Measurements from ENCODE around the gene GBE1. TPM values are rescaled to one million over a fixed set of nuclear protein-coding genes. Genes with fewer than 3 reads are reported as not detected.

Gene GBE1
- total and polyA plus RNA-seq, 9 of the 15 experiments (the other 6 are each of a cell fraction or from before 2014, with no cell fraction given): 7.9 to 25.6 (median 13.1) TPM

DNA sequence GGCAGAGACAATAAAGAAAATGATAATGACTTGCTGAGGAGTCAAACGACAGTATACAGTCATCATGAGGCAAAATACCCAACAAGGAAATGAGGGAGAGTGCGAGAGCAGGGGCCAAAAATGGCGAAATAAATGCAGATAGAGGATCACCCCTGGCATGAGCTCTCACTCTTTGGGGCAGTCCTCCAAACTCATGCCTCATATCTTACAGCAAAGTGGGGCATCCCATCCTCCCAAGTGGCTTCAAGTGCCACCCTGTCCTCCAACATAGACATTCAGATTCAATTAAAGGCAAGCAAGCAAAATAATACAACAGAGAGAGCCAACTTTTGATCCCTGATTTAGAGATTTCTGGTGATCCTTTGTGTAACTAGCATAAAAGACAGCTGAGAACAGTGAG lies 278.4 kb downstream of the GBE1 start:
- H3K27me3 ChIP-seq (ENCODE audit: control insufficient read depth in 2 of 2, insufficient read depth in 2 of 2, low read length in 2 of 2): no peaks in the 10 kb centered on the region
- no peak overlapping the region for H3K4me3 ChIP-seq
- no peaks in the 10 kb centered on the region for H3K36me3 ChIP-seq (ENCODE audit: control insufficient read depth, insufficient read depth, low read length)
- no peaks in the 10 kb centered on the region for H3K9me3 ChIP-seq (replicated peaks; ENCODE audit: control insufficient read depth, insufficient read depth, low read depth, low read length)
- FAIRE-seq (no peak), DNase-seq (ENCODE audit: extremely low read depth in 1 of 4, low spot score in 3 of 4) (no peak), ATAC-seq (no peak)
- H3K9me1 ChIP-seq (ENCODE audit: control insufficient read depth, insufficient read depth, low read length): no peaks in the 10 kb centered on the region
- 0% methylated on average over 3 of the region's 3 CpGs for WGBS (ENCODE audit: insufficient coverage, low coverage, missing lambda C conversion rate)
- no peak overlapping the region for H3K27ac ChIP-seq (ENCODE audit: extremely low read depth, low read depth, low read length)
- H3K4me2 ChIP-seq (ENCODE audit: insufficient read depth, low read length): no peak overlapping the region
- no peak overlapping the region for H2AFZ ChIP-seq (ENCODE audit: low read depth, low read length)
- H3K79me2 ChIP-seq (ENCODE audit: control insufficient read depth, insufficient read depth, low read length): no peaks in the 10 kb centered on the region
- CTCF ChIA-PET (ENCODE audit: low intra/inter-chr PET ratio): no interaction called here
- no peak overlapping the region for H3K9ac ChIP-seq (ENCODE audit: insufficient read depth in 1 of 2, low read depth in 2 of 2, low read length in 2 of 2)
- BruUV-seq (replicated peaks): no TSS peak
- POLR2A ChIA-PET: no interaction called here
- H3K4me1 ChIP-seq (replicated peaks in 1 of 2; ENCODE audit: control insufficient read depth in 2 of 2, insufficient read depth in 2 of 2, low read length in 2 of 2): no peaks in the 10 kb centered on the region
- in situ Hi-C loops (cut with MboI): loop anchor here (25.0 kb wide), 1 partner anchor 654 kb away; no protein-coding TSS in a partner anchor
- no peaks in the 10 kb centered on the region for H4K20me1 ChIP-seq (replicated peaks; ENCODE audit: control insufficient read depth, insufficient read depth, low read length)
- intact Hi-C loops (cut with micrococcal nuclease): no loop called here
- TF ChIP-seq ELF4 (CRISPR knock-in tag; IDR thresholded peaks at IDR 0.05): no peak
- no peak for TF ChIP-seq SNAPC5 (CRISPR knock-in tag; IDR thresholded peaks at IDR 0.05)
- TF ChIP-seq E4F1 (CRISPR knock-in tag; IDR thresholded peaks at IDR 0.05; ENCODE audit: borderline replicate concordance): no peak
- TF ChIP-seq ZNF134 (CRISPR knock-in tag; conservative IDR thresholded peaks at IDR 0.05): no peak
- no peak for TF ChIP-seq ZNF324 (CRISPR knock-in tag; IDR thresholded peaks at IDR 0.05)
- no peak for TF ChIP-seq ZNF140 (CRISPR knock-in tag; IDR thresholded peaks at IDR 0.05)
- TF ChIP-seq RBM34 (IDR thresholded peaks at IDR 0.05; ENCODE audit: borderline replicate concordance, insufficient read depth, low read length): no peak
- TF ChIP-seq PCBP1 (IDR thresholded peaks at IDR 0.05; ENCODE audit: low read depth, low read length, poor library complexity, severe bottlenecking): no peak
- TF ChIP-seq ATF1 (CRISPR knock-in tag; IDR thresholded peaks at IDR 0.05): no peak
- no peak for TF ChIP-seq ATF1 (tag; IDR thresholded peaks at IDR 0.05)
- no peak for TF ChIP-seq ZFPM2 (CRISPR knock-in tag; IDR thresholded peaks at IDR 0.05)
- no peak for TF ChIP-seq JUN (IDR thresholded peaks at IDR 0.05; ENCODE audit: borderline replicate concordance, low read depth, low read length)
- TF ChIP-seq JUN (CRISPR knock-in tag; IDR thresholded peaks at IDR 0.05; ENCODE audit: borderline replicate concordance): no peak
- TF ChIP-seq ZNF407 (IDR thresholded peaks at IDR 0.05; ENCODE audit: low read depth): no peak
- TF ChIP-seq LEF1 (IDR thresholded peaks at IDR 0.05): no peak
